Stimulated activated CD8-positive, alpha-beta memory T cell treated with anti-CD3 and anti-CD28 coated beads, Interleukin-7, amount 100 ng/mL, for 4 hours (primary cell): ENCODE results near the gene DYSF.

Experiments used
- DNase-seq, 2 donors: peaks; one replicate each; pipeline ENCODE4 v3.0.0-alpha.2; 2020; ENCODE audit warnings: low read depth in 2 of 2

DYSF gene

DNA sequence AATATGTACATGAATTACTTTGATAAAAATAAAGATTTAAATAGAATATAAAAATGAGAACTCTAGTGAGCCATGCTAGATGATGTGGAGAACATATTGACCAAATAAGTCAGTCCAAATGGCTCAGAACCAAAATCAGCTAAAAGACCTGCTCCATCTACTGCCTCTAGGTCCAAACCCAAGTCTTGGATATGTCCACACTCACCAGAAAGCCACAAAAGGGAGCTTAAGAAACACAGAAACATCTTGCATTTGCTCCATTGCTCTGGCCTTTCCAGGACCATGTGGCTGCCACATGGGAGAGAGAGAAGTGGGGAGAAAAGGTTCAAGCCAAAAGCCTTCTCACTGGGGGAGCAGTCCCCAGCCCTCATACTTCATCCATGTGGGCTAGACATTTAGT is 272.5 kb downstream of the DYSF start:
- no peak for DNase-seq

DNA sequence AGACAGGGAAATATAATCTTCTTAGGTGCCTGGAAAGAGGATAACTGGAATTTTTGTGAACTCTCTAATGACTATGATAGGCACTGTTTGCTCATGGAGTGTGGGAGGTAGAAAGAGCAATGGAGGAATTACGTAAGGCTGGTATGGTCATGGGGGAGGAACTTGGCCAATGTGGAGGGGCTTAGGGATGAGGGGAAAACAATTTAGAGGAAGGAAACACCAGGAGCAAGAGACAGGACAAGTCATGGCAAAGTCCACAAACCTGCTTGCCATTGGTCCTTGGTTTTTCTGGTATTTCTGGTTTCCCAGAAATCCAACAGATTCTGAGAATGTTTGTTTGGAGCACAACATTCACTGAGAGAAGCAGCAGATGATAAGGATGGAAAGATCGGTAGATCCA is 274.2 kb downstream of the DYSF start:
- DNase-seq: no peak

DNA sequence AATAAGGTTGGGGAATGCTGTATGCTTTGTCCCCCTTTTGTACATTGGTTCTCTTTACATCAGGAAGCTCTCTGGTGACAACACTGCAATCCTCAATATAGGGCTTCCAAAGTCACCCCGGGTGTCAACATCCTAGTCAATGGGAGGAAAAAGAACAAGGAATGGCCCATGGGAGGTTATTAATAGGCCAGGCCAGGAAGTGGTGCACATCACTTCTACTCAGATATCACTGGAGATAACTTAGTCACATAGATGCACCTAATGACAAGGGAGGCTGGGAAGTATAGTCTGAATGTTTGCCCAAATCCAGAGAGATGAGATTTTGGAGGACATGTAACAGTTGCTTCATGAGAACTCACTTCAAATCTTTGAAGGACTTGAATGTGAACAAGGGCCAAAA is 274.7 kb downstream of the DYSF start:
- DNase-seq: no peak

DNA sequence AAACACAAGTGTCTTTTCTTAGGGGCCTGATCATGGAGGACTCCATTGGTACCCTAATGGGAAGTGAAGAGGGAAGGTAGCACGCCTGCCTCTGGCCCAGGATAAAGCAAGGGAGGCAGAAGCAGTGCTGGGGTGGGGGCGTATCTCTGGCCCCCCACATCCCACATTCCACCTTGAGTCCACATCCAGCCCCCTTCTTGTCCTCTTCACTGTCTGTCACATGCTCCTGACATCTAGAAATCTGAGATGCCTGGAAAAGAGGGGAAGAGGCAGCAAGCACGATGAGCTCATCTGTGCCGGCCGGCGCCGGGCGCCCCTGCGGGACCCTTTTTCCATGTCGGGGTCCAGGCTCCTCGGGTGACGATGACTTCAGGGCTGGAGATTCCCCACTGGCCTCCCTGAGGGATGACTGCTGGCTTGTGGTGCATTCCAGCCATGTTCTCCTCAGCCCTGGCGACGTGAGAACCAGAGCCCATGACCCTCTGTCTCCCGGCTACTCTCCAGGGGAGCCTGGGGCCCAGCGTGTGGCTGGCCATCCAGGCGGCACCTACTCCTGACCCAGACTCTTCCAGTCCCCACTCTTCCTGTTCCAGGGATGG is 277.5 kb downstream of the DYSF start:
- DNase-seq: no peak

DNA sequence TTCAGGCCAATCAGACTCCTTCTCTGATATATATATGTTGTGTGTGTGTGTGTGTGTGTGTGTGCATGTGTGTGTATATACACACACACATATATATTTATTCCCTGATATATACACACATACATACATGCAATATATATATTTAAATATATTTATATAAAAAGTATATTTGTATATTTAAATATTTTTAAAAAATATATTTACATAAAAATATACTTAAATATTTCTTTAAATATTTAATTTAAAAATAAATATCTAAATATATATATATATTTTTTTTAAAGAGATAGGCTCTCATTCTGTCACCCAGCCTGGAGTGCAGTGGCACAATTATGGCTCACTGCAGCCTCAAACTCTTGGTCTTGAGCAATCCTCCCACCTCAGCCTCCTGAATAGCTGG is 281.3 kb downstream of the DYSF start:
- no peak for DNase-seq

DNA sequence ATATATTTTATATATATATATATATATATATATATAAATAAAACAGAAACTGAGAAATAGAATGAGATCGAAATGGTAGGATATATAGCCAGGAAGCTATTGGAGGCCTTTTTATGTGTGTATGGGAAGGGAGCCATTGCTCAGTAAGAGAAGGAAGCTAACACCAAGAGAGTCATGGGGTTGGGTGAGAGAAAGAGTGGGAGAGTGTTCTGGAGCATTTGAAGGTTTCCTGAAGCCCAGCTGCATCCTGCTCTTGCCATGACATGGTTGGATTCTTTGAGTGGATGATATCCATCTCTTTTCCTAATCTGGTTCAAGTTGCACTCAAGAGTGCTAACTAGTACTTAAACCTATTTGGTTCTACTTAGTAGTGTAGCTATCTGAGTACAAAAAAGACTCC is 282.3 kb downstream of the DYSF start:
- no peak for DNase-seq
